Stimulated activated CD4-positive, alpha-beta T cell treated with anti-CD3 and anti-CD28 coated beads, Interleukin-4, amount 100 ng/mL, for 24 hours (primary cell): Measurements from ENCODE around the gene MYO1D.
A peak's percentile ranks its signal among the peaks of the same experiment; 100 is the strongest.

Experiments used
- DNase-seq: peaks from one replicate; pipeline ENCODE4 v3.0.0-alpha.2; 2020

The MYO1D gene

DNA sequence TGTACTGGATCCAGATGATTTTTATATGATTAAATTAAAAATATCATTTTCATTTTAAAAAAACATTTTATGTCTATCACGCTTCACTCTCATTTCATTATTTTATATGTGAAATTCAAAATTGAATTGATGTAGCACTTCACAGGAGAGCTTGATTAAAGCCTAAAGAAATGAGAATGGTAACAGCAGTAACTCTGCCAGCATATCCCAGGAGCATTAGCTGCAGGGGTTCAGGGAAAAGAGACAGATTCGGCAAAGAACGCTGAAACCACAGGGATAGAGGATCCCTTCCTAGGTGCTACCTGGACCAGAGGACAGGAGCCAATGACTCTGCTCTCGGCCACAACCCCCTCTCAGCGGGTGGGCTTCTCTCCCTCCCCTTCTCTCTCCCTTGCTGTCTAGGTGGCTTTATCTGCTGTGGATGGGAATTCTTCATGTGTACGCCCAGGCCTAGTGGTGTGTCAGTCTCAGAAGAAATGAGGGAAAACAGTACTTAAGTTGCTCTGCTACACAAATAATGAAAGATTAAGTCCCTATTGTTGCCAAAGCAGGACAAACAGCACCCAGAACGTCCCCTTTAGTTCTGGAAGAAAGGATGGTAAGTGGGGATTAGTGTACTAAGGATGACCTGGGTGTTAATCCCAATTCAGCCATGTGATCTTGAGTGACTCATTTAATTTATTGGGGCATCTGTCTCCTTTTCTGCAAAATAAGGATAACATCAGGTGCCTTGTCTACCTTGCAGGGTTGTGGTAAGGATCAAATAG, 266.9 kb downstream of the MYO1D start:
- DNase-seq = no peak

DNA sequence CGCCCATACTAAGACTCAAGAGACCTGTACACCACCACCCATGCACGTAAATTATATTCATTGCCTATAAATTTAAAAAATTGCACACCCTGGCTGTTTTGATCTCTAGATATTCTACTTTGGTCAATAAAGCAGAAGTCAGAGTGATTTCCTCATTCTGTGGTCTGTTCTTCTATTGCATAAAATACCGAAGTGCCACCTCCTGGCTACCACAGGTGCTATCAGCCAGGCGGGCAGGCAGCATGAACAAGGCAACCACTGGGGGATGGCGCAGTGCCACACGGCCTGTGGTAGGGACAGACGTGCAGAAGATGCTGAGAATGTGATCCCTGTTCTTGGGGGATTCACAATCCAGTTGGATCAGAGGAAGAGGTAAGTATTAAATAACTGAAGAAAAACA, 267.8 kb downstream of the MYO1D start:
- DNase-seq = peak; percentile 73

DNA sequence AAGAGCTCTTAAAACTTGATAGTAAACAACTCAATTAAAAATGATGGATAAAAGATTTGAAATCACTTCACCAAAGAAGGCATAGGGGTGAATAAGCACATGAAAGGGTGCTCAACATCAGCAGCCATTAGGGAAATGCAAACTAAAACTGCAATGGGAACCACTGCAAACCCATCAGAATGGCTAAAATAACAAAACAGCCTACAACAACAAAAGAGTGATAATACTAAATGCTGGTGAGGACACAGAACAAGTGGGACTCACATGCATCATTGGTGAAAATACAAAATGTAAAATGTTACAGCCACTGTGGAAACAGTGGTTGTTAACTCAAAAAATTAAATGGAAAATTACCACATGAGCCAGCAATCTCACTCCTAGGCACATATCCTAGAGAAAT, 268.7 kb downstream of the MYO1D start:
- DNase-seq = no peak

DNA sequence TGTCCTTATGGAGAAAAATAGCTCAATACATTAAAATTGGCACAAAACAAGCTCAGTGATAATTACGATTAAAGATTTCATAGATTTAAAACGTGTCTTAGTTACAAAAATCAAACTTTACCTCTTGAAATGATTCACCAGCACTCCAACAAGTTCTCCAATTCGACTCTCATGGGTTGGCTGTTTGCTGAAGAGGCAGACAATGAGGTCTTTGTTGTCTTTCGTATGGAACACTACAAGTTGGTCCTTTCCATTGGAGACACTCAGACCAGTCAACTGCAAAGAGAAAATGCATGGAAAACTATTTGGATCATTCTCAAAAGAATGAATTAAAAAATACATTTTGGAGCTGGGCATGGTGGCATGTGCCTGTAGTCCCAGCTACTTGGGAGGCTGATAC, 272.0 kb downstream of the MYO1D start:
- no peak for DNase-seq

DNA sequence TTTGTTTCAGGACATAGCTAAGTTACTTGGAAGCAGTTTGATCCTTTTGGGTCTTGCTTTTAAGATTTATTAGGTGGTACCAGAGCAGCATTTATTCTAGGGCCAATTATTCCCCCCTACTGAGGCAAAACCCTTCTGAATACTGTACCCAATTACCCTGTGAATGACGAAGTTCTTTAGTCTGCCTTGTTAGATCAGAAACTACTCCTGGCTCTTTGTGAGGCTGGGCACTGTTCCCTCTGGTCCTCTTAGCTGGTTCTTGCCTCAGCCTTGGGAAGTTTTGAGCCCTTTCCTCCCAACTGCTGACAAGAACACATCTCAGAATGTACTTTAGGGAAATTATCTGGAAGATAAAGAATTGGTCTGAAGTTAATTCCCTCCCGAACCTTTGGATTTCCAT, 274.5 kb downstream of the MYO1D start:
- DNase-seq = no peak

DNA sequence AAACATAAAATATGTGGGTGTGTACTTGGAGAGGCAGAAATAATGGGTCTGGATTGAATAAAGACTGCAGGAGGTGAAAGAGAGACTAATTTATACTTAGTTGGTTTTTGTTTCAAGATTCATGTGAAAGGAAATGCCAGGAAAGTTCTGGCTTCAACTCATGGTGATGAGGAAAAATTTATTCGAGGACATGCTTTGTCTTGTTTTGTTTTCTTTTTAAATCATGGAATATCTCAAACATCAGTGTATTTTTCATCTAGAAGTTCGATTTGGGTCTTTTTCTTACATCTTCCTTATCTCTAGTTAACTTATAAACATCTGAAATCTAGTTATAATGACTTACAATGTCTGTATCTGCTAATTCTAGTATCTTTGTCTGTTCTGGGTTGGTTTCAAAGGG, 275.1 kb downstream of the MYO1D start:
- no peak for DNase-seq

DNA sequence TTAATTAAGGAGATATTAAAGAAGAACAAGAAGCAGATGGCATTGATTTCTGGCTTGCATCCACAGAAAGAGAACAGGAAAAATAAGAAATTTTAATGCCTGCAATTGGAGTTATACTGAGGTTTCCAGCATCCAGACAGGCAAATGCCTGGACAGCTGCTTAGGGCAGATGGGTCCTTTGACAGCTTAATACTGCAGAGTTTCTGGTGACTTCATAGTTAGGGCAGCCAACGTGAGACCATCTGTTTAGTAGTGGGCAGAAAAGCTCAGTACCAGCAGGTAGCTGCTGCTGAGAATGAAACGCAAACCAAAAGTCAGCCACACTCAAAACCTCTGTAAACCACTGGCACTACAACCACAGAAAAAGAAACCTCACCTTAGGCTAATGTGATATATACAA, 280.3 kb downstream of the MYO1D start:
- DNase-seq = no peak

DNA sequence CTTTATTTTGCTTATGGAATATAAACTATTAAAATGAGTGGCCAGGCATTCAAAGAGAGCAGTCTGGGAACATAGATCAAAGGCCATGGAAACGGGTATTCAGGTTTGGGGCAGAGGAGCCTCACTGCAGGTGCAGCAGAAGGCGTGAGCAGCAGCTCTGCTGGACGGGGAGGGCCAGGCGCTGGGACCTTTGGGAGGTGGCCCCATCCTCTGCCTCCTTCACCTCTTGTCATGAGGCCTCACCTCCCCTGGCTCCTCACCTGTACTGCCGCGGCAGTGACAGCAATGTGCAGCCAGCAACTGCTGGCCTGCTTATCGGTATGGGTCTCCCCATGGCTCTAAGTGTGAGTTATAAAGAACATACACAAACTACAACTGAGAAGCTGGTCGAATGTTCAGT, 280.7 kb downstream of the MYO1D start:
- no peak for DNase-seq

DNA sequence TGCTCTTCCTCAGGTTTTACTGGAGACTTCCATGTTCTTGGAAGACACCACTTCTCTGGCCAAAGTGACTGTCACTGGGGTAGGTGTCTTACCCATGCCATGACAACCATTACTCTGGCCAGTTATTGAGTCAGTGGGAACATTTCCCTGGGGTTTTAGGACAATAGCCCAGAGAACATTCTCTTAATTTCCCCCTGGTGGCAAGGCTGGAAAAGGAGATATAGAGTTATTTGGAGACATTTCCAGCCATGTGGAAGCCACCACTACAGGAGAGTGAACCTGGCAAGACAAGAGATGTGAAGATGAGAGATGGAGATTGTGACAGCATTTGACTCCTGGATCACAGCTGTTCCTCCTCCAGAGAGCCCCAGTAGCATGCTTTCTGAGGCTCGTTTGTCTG, 283.9 kb downstream of the MYO1D start:
- DNase-seq = no peak

DNA sequence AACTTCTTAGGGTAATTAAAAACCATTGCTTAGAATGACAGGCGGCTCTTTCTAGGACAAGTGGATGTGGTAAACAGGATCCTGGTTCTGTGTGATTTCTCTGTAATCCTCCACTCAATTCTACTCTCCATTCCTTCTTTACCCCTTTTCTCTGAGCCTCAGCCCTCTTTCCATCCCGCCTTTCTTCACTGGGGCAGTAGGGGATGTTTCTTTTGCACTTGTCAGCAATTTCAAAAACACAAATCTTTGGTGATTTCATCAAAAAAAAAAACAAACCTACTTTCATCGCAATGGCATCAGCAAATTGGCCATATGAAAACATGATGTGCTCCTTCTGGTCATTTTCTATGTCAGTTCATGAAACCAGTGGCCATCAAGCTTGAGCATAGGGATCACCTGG, 285.5 kb downstream of the MYO1D start:
- DNase-seq = no peak

DNA sequence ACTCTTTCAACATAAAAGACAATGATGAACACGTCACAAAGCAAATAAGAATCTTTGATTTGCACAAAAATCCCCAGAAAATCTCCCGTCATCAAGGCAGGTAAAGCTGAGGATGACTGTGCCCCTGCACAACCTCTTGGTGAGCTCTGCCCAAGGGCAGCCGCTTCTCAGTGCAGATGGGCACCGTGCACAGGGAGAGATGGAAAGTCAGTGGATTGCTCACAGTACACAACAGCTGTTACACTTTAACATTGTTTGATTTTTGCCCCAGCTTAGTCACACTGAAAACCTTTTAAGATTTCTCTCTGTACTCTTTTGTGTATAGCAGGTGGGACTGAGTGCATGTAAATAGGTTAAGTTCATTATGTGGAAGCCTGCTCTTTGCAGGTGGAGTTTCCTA, 285.9 kb downstream of the MYO1D start:
- DNase-seq = no peak

DNA sequence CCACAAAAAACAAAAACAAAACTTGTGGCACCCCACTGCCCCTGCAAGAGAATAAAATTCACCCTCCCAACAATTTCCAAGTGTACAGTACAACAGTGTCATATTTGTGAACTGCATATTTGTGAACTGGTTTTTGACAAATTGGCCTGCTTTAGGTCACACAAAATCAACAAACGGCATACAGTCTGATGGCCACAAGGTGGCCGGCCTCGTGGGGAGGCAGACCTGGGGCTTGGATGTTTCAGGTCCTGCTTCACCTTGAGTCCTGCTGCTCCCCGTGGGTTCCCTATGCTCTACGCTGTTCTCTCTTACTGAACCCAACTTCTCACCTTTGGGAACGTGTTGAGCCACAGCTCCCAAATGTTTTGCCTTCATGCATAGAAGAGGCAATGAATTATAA, 287.9 kb downstream of the MYO1D start:
- DNase-seq = no peak

DNA sequence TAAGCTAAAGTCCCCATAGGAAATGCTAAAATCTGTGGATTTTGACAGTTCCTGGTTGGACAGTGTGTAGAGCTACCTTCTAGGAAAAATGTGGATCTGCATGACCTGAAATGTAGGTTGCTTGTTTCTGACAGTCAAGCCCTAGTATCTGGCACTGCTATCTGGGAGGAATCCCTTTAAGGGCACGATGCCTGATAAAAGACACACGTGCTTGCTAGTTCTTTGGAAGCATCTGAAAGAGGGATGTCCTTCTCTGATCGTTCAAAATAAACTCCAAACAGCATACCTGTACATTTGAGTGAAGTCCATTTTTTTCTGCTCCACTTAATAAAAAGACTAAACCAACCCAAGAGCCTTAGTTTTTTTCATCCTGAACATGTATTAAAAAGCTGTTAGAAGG, 288.8 kb downstream of the MYO1D start:
- no peak for DNase-seq

DNA sequence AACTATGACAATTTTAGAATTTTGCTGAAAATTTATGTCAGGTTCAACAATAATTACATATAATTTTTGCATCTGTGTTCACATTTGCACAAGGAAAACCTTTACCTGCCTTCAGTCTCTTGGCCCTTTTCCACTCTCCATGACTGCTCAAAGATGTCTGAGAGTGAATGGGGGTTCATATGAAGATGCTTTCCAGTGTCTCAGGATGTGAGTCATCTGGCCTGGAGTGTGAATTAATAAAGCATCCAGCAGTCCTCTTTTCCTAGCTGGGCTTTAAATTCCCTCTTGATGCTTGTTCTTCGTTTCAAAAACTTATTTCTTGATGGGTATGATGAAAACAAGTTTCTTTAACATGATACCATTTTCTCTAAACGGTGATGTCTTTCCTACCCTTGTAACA, 290.3 kb downstream of the MYO1D start:
- no peak for DNase-seq

DNA sequence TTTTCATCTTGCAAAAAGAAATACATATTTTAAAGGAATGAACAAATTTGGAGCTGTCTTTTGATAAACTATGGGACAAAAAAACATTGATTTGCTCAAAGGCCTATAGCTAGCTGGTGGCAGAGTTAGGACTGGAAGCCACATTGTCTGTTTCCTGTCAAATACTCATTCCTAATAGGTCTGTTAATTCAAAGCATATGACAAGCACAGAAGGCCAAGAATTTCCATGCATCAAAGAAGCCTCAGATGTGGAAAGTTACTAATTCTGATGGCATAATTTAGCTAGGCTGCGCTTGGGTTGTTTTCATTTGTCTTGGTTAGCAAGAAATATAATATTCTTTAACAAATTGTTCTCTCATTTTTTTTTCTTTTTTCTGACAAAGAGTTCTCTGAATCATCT, 292.1 kb downstream of the MYO1D start:
- no peak for DNase-seq

DNA sequence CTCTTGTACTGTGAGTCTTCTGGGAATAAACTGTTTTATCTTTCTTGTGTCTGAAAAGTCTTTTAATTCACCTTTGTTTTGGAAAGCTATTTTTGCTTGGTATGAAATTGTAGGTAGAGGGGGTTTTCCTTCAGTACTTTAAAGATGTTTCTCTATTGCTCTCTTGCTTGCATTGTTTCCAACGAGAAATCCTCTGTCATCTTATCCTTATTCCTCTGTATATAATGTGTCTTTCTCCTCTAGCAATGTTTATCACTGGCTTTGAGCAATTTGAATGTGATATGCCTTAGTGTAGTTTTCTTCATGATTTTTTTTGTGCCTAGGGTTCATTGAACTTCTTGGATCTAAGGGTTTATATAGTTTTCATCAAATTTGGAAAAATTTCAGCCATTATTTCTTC, 293.9 kb downstream of the MYO1D start:
- no peak for DNase-seq

DNA sequence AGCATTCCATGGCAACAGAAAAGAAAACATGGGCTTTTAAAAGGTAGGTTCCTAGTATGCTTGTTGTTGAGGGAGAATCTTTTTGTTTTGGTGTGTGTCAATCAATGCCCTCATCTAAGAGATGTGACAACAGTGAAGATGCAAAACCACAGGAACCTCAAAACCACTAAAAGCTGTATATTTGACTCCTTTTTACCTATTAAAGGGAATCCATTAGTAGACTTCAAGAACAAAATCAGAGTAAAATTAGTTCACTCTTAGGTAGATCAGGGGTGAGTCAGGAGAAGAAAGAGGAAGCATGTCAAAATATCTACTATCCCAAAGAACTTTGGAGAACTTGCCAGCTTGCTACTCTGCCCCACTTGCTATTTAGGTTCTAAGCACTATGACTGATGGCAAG, 301.1 kb downstream of the MYO1D start:
- DNase-seq = no peak

DNA sequence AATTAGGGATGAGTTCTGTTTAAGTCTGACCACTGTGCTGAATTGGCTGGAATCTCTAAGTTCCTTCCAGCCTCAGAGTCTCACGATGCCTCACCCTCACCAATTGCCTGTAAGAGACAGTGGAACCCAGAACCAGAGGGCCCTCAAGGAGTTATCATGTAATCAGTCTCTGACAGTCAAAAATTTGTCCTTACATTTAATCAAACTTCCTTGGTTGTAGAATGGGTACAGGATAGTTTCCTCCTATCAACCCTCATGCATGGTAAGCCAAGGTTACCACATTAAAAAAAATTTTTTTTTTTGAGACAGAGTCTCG, 306.9 kb downstream of the MYO1D start:
- no peak for DNase-seq

DNA sequence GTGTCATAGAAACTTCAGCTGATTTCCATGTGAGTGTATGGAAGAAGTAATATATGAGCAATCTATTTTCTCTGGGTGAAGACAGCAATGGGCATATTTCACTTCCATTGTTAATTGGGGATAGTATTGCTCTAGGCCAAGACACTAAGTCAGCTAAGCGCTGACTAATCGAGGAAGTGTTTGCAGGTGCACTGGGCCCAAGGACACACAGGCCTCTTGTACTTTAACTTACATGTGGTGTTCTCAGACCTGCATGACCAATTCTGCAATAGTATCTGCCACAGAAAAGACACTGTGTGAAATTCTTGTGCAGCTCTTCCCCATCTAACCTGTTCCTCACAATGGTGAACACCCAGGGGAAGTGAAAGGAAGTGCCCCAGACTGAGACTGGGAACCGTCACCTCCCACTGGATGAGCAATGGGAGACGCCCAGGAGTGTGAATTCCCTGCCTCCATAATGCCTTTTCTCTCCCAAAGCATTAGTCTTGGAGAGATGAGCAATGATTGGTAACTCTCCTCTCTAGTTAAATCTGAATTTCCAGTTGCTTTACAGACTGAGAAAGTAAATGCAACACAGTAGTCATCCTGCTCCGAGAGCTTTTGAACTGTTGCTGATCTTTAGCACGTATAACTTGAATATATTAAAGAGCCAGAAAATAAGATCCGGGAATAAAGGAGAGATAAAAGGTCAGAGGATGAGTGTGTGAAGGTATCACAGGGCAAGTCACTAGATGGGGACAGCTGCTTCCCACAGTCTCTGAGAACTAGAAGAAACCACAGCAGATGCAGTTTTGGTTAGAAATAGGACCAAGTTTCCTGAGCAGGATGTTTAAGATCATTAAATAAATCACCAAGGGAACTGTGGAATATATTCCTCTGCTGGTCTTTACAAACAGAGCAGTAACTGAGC, 307.5 kb downstream of the MYO1D start:
- no peak for DNase-seq

DNA sequence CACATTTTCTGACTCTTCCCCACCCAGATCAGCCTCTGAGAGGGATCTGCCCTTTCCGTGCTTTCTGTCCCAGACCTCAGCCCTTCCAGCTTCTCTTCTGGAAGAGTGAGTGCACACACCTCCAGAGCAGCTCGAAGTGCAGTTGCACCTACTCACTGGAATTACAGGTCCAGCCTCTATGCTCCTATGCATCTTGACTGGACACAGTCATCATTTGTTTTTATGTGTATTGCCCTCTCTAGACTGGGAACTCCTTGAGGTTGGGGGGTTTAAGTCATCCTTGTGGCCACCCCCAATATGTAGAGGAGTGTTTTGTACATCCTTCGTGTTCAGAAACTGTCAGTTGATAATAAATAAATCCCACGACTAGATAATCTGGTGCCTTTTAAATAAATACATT, 308.2 kb downstream of the MYO1D start:
- DNase-seq = no peak

DNA sequence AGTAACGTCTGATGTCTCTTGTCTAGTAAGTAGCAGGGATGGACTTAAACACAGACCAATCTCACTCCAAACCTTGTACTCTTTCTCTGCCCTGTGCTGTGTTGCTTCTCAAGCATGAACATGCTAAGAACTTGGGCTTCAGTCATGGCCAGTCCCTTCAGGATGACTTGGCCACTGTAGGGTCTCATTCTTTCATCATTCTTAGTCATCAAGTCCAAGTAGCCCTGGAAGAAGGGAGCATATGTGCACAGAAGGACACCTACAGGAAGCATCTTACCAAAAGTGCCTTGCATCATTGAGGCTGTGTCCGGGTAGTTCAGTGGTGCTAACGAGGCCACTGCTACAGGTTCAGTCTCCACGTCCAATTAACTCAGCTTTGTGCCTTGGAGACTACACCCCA, 309.4 kb downstream of the MYO1D start:
- DNase-seq = no peak

DNA sequence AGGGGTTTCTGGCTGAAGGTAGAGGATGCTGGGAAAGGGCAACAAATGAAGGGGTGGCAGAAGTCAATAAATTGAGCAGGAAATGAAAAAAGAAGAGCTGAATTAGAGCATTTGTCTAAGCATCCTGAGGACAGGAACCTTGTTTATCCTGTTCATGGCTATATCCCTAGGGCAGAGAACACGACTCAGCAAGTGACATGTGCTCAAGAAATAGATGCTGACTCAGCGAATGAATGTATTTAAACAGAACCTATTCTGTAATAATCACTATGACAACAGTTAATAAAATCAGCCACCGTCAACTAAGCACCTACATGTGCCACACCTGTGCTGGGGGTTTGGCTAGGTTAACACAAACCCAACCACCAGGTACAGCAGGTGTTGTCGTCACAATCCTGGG, 309.8 kb downstream of the MYO1D start:
- DNase-seq = no peak

DNA sequence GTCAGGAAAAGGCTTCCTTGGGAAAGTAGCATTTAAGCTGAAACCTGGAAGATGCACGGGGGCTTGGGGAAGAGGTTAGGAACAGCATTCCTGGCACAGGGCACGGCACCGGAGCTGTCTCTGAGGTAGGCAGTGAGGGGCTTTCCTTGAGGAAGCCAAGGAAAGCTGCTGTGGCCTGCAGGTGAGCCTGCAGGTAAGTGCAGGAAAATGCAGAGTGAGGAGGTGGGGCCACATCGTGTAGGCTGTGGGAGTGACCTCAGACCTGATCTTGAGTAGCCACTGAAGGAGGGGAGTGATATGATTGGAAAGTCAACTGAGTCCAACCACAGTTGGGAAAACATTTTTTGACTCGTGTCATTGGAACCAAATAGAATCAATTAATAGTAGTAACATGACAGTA, 310.6 kb downstream of the MYO1D start:
- no peak for DNase-seq

DNA sequence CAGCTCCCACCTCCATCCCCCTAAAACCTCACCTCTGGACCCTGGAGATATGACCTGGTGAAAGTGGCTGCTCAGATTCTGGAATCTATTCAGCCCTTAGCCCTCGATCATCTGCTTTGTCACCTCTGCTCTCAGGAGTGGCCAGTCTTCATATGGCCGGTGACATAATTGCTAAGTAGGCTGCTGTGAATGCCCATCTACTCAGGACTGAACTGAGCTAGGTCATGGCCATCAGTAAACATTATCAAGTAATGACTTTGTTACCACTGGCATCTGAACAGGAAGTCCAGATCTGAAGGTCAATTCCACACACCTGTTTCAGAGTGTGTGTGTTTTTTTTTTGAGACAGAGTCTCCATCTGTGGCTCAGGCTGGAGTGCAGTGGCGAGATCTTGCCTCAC, 311.5 kb downstream of the MYO1D start:
- DNase-seq = no peak

DNA sequence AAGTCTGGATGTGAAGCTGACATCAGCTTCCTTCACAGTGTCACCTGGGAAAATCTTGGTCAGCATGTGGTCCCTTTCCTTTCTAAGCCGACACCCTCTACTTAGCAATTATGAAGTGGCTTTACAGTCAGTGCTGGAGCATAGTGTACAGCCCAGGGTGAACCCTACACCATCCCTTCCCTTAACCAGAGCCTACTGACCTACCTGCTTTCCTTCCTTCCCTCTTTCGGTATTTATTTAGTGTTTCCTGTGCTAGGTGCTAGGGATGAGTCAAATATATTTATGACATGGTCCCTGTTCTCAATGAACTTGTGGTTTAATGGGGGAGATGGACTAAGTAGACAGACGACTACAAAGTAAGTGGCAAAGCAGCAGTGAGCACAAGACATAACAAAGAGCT, 312.6 kb downstream of the MYO1D start:
- peak; percentile 6 for DNase-seq
